GM19328 (cell line): ENCODE data around the gene SLMAP.

Experiments used
- ATAC-seq: cut with Tn5 transposase; IDR thresholded peaks from one replicate; pipeline ENCODE4 v1.9.1; 2021; ENCODE audit warnings: mild to moderate bottlenecking, moderate library complexity; ENCODE audit not compliant: unreplicated experiment

The SLMAP gene

DNA sequence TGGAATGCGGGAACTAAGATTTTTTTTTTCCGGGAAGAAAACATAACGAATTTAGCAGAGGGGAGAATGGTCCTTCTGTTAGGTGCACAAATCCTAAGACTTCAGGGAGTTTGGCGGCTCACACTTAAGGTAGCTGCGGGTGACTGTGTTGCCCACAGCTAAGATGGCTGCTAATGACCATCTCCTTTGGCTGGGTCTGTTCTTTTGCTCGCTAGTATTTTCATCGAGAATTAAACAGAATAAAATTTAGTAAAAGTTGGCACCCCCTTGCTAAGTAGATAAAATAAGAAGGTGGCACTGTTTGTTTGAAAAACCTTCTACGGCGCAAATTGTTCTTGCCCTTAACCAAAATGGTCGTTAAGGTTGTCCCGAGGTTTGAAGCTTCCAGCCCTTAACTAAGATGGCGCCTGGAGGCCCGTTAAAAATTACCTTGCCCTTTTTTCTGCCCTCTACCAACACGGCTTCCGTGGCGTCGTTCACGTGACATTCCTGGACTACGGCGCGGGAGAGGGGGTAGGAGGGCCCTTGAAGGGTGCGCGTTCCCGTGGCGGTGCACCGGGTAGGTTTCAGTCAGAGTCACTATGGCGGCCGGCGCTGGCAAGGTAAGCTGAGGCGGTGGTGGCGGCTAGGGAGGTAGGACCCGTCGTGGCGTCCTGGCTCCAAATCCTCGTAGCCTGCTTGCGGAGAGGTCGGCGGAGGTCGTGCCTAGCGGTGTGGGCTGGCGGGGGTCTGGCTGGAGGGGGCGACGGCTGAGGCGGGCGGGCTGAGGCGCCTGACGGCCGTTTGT is at the start of gene SLMAP:
Gene SLMAP (plus strand): TSS at position 569 of the 787 bp plus-strand sequence. CDS start 1,343 bp downstream, outside the sequence.
- ATAC-seq = peak; percentile 85

DNA sequence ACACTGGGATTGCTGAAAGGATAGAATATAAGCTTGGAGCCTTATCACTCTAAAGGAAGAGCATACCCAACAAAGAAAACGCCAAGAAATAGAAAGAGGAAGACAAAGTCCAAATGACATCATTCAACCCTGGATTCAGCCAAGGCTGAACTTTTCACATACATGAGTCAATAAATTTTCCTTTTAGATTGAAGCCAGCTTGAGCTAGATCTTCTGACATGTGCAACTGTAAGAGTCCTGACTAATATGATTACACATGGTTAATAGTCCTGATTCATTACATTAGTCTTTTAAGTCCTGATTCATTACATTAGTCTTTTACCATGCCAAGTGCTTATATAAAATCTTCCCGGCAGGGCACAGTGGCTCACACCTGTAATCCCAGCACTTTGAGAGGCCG is 49.6 kb upstream of the SLMAP start:
- no peak for ATAC-seq

DNA sequence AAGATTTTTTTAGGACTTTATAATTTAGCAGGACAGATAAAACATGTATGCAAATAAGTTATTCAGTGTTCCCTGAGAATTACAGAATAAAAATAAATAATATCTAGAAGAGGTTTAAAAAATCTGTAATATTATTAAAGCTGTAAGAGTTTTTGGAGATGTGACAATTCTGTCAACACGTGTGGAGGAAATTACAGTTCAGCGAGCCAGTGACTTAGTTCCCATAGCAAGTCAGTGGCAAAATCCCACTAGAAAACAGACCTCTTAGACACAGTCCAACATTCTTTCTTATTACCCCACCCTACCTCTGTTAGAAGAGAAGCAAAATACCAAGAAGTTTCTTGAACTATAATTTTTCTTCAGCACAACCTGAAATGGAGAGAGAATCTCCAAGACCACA is 47.1 kb upstream of the SLMAP start:
- no peak for ATAC-seq

GRCh38 chr3:57709559-57709958 is 46.5 kb upstream of the SLMAP start:
- no peak for ATAC-seq

DNA sequence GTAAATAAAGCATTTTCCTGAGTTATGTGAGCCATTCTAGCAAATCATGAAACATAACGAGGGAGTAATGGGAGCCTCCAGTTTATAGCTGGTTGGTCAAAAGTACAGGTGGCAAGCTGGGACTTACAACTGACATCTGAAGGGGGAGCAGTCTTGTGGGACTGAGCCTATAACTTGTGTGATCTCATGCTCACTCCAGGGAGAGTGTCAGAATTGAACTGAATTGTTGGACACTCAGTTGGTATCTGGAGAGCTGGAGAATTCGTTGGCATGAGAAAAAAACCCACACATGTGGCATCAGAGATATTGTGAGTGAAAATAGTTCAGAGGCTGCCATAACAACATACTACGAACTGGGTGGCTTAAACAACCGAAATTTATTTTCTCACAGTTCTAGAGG is 40.4 kb upstream of the SLMAP start:
- ATAC-seq = no peak

- ATAC-seq = no peak
Observed at GRCh38 chr3:57717205-57717868, 38.8 kb upstream of the SLMAP start.

- no peak for ATAC-seq
Observed at GRCh38 chr3:57718118-57718517, 38.0 kb upstream of the SLMAP start.

GRCh38 chr3:57726397-57726796 is 29.7 kb upstream of the SLMAP start:
- ATAC-seq = no peak

GRCh38 chr3:57727106-57727505 is 29.0 kb upstream of the SLMAP start:
- ATAC-seq = no peak

DNA sequence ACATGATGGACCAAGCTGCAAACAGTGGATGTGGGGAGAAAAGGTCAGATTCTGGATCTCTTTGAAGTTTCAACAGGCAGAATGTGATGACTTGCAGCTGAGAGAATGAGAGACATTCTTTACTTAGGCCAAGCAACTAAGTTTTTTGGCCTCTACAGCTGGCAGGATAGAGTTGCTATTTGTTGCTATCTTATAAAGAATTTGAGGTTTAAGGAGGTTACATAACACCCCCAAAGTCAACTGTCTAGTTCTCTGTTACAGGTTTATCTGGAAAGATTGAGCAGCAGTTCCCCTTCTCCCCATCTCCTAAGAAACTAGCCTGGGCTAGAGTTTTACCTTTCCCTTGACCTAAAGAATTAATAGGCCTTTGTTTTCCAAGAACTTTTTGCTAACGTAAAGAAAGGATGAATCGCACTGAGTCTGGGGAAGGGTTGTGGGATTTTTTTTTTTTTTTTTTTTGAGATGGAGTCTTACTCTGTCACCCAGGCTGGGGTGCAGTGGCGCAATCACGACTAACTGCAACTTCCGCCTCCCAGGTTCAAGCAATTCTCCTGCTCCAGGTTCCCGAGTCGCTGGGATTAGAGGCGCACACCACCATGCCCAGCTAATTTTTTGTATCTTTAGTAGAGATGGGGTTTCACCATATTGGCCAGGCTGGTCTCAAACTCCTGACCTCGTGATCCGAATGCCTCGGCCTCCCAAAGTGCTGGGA is 26.6 kb upstream of the SLMAP start:
- ATAC-seq = no peak

DNA sequence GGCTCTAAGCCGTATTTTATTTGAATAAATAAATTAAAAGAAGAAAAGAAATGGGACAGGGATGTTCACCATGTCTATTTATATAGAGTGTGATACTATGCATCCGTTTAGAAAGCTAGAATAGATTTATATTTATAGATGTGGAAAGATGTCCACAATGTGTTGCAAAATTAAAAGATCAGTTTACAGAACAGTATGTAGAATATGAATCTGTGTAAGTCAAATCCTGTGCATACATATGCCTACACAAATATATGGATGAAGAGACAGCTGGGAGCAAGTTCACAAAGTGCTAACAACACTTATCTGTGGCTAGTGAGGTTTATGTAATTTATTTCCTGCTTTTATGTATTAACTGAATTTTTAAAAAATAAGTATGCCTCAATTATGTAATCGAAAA is 25.4 kb upstream of the SLMAP start:
- no peak for ATAC-seq

DNA sequence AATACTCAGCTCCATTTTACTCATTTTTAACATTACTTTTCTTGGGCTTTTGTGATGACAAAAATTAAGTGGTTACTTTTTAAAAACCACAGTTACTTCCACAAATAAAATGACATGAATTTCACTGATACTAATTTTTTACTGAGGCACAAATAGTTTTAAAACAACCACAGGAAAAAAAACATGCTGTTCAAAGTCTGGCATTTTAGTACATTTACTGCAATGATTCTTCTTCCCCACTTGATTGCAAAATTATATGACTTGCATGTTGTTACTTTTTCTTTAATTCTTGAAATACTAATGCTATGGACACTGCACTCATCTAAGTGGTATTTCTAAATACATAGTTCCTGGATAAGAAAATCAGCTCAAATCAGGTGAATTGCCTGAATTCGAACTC is 24.8 kb upstream of the SLMAP start:
- no peak for ATAC-seq

DNA sequence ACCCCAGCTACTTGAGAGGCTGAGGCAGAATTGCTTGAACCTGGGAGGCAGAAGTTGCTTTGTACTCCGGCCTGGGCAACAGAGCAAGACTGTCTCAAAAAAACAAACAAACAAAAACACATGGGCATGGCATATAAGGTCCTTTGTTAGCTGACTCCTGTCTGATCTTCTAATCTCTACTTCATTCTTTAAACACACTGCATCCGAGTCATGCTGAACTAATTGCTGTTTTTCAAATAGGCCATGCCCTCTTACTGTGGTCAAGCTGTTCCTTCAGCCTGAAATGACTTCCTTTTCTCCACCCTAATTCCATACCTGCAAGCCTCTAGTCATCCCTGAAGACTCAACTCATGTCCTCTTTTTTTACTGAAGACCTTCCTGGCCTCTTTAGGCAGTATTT is 22.3 kb upstream of the SLMAP start:
- ATAC-seq = no peak

- no peak for ATAC-seq
Observed at GRCh38 chr3:57735405-57735804, 20.7 kb upstream of the SLMAP start.

DNA sequence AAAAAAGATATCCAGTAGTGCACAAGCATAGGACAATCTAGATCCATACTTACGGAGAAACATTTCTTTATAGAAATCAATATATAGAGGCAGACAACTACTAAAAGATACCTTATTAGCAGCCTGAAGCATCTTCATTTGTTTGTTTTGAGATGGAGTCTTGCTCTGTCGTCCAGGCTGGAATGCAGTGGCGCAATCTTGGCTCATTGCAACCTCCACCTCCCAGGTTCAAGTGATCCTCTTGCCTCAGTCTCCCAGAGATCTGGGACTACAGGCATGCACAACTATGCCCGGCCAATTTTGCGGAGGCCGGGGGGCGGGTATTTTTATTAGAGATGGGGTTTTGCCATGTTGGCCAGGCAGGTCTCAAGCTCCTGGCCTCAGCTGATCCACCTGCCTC is 18.3 kb upstream of the SLMAP start:
- ATAC-seq = no peak

DNA sequence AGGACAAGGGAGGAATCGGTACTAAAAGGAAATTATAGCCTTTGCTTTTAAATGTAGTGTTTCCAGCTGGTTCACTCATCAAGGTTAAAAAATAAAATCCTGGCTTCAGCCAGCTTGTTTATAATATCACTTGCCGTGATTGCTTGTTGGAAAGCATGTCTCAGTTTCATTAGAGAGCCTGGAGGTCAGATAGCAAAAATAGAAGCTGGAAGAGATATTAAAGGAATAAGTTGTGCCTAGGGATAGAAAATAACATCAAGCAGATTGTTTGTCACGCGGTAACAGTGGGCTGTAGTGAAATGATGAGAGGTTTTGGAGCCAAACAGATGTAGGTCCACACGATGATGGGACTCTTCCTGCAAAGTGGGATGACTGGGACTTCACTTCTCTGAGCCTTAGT is 17.7 kb upstream of the SLMAP start:
- ATAC-seq = no peak

DNA sequence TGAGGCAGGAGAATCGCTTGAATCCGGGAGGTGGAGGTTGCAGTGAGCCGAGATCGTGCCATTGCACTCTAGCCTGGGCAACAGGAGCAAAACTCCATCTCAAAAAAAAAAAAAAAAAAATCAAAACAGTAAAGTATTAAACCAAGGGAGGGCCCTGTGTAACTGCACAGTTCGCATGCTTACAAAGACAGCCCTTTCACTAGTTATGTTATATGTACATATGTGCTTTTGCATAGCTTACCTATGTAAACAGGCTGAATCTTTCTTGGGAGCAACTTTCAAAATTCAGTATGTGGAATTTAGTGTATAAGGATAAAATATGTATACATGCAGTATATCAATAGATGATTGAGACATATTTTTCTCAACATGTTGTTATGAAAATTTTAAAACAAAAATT is 16.1 kb upstream of the SLMAP start:
- no peak for ATAC-seq

DNA sequence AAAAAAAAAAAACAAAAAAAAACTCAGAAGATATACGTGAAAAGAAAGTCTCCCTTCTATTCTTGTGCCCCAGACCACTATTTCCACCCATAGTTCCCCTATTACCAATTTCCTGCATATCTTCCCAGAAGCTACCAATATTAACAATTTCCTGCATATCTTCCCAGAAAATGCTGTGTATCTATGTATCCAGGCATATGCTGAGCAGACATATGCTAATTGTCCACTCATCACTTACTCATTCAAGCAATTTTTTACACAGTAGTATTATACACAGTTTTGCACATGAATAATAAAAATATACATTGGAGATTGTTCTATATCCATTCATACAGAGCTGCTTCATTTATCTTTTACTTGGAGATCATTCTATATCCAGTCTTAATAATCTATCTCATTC is 12.6 kb upstream of the SLMAP start:
- ATAC-seq = no peak

GRCh38 chr3:57745101-57745500 is 11.0 kb upstream of the SLMAP start:
- ATAC-seq = no peak

- no peak for ATAC-seq
Observed at GRCh38 chr3:57746156-57747010, 9.7 kb upstream of the SLMAP start.

DNA sequence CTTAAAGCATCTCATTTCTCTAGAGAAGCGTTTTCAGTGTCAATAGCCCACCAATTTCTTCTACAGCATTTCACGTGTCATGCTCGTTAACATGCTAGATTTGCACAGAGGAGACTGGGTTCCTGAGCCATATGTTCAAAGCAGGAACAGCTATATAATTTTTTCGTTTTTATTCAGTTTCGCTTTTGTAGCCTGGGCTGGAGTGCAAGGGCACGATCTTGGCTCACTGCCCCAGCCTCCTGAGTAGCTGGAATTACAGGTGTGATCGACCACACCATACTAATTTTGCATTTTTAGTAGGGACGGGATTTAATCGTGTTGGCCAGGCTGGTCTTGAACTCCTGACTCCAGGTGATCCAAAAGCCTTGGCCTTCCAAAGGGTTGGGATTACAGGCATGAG is 6.6 kb upstream of the SLMAP start:
- no peak for ATAC-seq
